Hematopoietic multipotent progenitor cell (in vitro differentiated cells): Measurements from ENCODE around the gene NRTN. TPM values are rescaled to one million over a fixed set of nuclear protein-coding genes. Genes with fewer than 3 reads are reported as not detected.
"Not testable (repeated sequence)": the region's sequence is repeated elsewhere in the genome, so short reads cannot be mapped to it uniquely, and the experiment has no call there.

Source experiments
- DNase-seq, 3 donors: peaks; one replicate each; pipeline ENCODE4 v3.0.0-alpha.2; 2011 to 2015; ENCODE audit warnings: low read depth in 2 of 3, low spot score in 2 of 3
- total RNA-seq: library from RNA; depleted of rRNA; stranded (reverse); fragments of >200 nt; gene quantifications from one replicate; pipeline ENCODE4 v1.2.3, GENCODE V29; 2012

NRTN gene
- total RNA-seq, 1 donor = 0.54 TPM

GRCh38 chr19:5864013-5864720, 59.3 kb downstream of the NRTN start:
- no peak for DNase-seq

GRCh38 chr19:5864725-5865486, 60.0 kb downstream of the NRTN start:
- no peak for DNase-seq

DNA sequence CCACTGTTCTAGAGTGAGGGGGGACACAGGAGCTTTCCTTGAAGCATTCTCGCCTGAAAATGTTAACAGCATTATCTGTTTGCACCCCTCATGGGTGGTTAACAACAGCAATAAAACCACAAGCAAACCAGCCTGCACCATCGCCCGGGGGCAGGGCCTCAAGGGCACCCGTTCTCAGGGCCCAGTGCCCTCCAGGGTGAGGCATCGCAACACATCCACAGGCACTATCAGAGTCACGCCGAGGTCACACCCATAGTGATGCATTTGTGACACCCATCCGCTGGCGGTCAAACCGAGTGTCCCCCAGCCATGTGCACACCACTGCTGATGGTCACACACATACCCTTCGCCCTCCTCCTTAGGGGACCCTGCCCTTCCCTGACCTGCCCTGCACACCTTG, 60.9 kb downstream of the NRTN start:
- no peak for DNase-seq

DNA sequence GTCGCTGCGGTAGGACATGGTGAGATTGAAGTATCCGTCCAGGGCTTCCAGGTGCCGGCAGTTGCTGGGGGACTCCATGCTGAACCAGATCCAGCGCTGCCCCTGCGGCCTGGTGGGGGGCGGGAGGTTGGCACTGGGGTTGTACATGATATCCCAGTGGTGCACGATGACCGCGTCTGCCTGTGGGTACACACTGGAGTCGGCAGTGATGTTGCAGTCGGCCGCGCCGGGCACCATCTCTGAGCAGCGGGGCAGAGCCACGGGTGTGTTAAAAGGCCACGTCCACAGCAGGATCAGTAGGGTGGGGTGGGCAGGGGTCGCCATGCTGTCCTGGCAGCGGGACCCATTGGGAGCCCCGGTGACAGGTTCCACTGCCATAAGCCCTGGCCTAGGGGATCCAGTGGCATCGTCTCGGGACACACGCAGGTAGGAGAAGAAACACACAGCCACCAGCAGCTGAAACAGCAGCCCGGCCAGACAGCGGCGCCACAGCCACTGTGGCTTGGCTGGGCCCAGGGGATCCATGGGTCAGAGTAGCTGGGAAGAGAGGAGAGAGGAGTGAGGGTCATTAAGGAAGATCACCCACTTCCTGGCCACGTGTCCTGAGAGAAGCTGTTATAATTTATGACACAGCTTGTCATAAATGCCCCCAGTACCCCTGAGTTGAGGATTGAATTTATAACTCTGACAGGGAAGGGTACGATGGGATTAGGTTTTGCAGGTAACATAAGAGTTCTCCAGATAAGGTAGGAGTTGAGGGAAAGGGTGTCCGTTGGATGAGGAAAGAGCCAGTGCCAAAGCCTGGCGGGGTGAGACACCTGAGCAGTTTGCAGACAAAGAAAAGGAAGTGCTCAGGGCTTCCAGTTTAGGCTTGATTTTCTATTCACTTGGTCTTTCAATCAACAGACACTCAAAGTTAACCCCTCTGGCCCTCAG, 62.6 kb downstream of the NRTN start:
- no peak for DNase-seq

DNA sequence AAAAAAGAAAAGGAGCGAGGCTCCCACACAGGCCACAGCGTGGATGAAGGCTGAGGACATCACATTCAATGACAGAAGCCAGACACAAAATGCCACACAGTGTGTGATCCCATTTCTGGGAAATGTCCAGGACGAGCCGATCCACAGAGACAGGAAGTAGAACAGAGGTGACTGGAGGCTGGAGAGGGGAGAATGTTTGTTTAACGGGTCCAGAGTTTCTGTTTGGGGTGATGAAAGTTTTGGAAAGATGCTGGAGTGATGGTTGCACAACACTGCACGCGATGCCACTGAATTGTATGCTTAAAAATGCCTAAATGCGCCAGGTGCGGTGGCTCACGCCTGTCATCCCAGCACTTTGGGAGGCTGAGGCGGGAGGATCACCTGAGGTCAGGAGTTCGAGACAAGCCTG, 66.1 kb downstream of the NRTN start:
- DNase-seq = no peak

DNA sequence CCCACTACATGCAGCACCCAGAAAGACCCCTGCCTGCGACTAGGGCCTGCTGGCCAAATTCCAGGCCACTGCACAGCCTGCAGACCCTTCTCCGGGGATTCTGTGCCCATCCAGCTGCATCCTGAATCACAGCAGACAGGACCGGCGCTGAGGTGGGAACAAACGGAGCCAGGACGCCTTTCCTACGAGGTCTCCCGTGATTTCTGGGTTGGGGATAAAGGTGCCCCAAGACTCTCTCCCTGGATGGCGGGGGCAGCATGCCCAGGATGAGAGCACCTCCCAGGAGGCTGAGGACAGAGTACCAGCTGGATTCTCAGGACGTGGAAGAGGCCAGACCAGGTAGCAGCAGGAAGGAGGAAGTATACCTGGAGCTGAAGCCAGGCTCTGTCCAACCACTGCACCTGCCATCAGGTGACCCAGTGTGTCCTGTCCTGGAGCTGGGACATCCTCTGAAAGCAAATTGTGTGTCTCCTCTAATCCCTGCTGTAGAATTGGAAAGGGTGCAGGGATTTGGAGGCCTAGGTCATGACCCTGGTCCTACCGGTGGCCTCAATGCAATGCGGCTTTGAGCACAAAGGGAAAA, 68.8 kb downstream of the NRTN start:
- no peak for DNase-seq

DNA sequence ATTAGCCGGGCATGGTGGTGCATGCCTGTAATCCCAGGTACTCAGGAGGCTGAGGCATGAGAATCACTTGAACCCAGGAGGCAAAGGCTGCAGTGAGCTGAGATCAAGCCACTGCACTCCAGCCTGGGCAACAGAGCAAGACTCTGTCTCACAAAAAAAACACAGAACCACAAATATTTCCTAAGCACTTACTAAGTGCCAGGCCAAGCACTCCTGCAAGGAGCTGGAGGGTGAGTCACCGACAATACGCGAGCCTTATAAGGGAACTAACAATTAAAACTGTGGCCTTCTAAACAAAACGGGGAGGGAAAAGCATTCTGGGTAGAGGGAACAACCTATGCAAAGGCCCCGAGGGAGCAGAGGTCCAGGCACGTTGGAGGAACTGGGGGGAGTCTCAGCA, 69.6 kb downstream of the NRTN start:
- DNase-seq = not testable (repeated sequence)

DNA sequence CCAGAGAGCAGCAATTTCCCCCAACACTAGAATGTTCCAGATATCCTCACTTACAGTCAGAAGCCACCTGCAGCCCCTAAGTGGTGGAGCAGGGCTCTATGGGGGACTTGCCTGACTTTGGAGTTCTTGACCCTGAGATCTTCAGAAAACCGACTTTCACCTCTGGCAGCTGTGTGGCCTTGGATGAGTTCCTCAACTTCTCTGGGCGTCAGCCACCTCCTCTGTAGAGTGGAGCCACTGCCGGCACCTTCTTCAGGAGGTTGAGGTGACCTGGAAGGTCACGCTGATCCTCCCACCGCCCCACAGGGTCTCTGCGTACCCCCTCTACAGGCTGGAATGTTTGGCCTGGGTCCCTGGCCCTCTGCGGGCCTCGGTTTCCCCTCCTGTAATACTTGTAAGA, 72.6 kb downstream of the NRTN start:
- DNase-seq = no peak

DNA sequence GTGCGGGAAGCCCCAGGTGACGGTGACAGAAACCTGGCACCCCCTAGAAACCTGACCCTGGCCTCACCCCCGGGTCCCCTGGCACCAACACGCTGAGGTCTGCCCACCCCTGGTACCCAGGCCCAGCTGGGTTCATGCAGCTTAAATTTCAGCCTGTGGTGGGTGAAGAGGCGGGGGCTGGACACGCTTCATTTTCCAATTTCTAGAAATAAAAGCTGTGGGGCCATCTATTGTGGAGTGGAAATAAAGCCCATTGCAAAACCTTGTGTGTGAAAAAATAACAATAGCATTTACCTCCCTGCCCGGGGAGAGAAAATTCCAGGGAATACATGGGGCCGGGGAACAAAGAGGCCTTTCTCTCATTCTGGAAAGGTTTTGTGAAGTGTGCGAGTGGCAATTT, 73.0 kb downstream of the NRTN start:
- DNase-seq = no peak

Other genes starting within 250 kb of the NRTN start
- gene TINCR, start 237.1 kb upstream of the NRTN start, total RNA-seq = 0.27 TPM
- gene SAFB2, start 182.3 kb upstream of the NRTN start, total RNA-seq = 52.0 TPM
- gene SAFB, start 182.0 kb upstream of the NRTN start, total RNA-seq = 101 TPM
- gene MICOS13, start 124.6 kb upstream of the NRTN start, total RNA-seq = 27.5 TPM
- 8.1 TPM for gene HSD11B1L, start 124.0 kb upstream of the NRTN start, total RNA-seq
- 801 TPM for gene RPL36, start 114.8 kb upstream of the NRTN start, total RNA-seq
- gene LONP1, start 84.9 kb upstream of the NRTN start, total RNA-seq = 78.6 TPM
- not detected for gene CATSPERD, start 84.4 kb upstream of the NRTN start, total RNA-seq
- gene PRR22, start 20.3 kb upstream of the NRTN start, total RNA-seq = 2.2 TPM
- 98.0 TPM for gene DUS3L, start 13.9 kb upstream of the NRTN start, total RNA-seq
- 2.4 TPM for gene FUT6, start 34.6 kb downstream of the NRTN start, total RNA-seq
- under 0.01 TPM for gene FUT3, start 46.4 kb downstream of the NRTN start, total RNA-seq
- 0.54 TPM for gene FUT5, start 65.5 kb downstream of the NRTN start, total RNA-seq
- gene NDUFA11, start 98.7 kb downstream of the NRTN start, total RNA-seq = 283 TPM
- gene VMAC, start 99.8 kb downstream of the NRTN start, total RNA-seq = 25.3 TPM
- 11.3 TPM for gene CAPS, start 109.2 kb downstream of the NRTN start, total RNA-seq
- 61.9 TPM for gene RANBP3, start 173.1 kb downstream of the NRTN start, total RNA-seq